ENCODE data around the gene TBX2.

The TBX2 gene

DNA sequence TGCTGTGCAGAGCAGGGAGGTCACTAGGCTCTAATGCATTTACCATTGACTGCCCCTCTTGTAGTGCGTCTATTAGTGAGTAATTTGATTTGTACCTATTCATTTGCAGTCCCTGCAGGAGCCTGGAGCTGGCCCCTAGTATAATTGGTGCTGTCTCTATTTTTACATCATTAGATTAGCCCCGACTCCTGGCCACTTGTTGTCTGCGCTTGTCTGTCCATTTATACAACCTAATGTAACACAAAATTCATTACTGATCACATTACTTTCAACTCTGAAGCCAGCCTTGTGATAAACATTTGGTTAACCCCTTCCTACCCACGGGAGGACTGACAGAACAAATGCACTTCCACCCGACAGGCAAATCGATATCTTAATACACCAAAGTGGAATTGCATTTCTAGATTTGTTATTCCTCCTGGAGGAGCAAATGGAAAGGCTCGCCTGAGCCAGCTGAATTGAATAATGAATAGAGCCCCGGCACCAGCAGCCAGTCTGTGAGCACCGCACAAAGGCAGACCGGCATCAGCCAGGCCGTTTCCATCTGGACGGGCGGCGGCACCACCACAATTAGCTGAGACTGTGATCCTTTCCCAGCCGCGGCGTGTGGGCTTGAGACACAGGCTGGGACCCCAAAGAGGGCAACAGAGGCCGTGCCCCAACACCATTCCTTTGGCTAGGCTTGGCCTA lies 18.7 kb upstream of the TBX2 start:
- DNase-seq (ENCODE audit: low read depth), result no peak
- no peak overlapping the region for H3K4me3 ChIP-seq (ENCODE audit: low read length)
- TF ChIP-seq, protein P1, sequence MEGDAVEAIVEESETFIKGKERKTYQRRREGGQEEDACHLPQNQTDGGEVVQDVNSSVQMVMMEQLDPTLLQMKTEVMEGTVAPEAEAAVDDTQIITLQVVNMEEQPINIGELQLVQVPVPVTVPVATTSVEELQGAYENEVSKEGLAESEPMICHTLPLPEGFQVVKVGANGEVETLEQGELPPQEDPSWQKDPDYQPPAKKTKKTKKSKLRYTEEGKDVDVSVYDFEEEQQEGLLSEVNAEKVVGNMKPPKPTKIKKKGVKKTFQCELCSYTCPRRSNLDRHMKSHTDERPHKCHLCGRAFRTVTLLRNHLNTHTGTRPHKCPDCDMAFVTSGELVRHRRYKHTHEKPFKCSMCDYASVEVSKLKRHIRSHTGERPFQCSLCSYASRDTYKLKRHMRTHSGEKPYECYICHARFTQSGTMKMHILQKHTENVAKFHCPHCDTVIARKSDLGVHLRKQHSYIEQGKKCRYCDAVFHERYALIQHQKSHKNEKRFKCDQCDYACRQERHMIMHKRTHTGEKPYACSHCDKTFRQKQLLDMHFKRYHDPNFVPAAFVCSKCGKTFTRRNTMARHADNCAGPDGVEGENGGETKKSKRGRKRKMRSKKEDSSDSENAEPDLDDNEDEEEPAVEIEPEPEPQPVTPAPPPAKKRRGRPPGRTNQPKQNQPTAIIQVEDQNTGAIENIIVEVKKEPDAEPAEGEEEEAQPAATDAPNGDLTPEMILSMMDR (IDR thresholded peaks at IDR 0.05; ENCODE audit: insufficient read depth, low read depth, low read length, missing control alignments), result no peak

DNA sequence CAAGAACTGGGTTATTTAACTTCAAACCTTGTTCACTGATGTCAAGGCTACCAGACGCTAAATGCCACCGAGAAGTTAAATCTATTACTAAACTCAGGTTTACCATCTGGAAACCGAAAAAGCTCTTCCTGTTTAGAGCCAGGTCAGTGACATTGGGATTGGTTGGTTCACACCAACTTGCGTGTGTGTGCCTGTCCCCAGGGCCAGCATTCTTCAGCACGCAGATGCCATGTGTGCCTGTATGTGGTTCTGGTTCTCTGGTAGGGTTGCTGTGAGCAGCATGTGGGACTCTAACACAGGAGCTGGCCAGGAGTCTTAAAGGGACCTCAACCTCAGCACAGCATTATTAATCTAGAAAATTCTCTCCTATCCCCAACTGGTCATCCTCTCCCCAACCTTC lies 18.1 kb upstream of the TBX2 start:
- no peak for DNase-seq (ENCODE audit: low read depth)
- TF ChIP-seq, protein P1 (IDR thresholded peaks at IDR 0.05; ENCODE audit: insufficient read depth, low read depth, low read length, missing control alignments), result no peak
- no peak overlapping the region for H3K4me3 ChIP-seq (ENCODE audit: low read length)

DNA sequence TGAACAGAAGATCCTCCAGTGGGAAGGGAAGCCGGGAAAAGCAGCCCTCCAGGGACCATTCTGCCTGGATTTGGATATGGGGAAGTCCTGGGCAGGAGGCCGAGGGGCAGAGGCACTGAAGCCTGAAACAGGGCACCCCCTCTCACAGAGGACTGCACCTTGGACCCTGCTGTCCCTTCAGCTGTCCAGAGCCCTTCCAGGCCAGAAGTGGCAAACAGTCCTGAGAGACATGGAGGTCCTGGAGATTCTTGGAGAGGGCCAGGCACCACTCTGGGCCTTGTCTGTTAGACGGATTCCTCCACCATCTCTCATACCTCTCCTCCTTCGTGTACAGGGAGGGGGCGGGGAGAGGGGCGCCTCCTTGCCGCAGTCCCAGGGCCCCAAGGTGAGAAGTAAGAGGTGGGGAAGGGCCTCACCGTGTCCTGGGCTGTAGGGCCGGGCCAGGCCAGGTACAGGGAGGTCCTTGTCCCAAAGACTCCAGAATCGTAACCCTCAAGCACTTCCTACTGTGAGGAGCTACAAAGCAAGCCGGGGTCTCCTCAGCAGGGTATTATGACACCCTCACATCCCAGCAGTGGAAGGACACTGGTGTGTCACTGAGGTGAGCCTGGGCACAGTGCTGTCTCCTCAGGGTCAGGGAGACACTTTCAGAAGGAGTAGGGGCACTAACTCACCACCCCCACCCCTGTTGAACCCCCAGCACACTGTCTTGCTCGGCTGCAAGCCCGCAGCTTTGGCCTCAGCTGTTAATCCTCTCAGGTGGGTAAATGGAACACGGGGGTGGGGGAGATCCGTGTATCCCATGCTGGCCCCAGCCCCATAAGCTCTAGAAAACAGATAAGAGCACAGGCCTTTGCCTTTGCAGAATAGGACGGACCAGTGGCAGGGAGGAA lies 16.6 kb upstream of the TBX2 start:
- DNase-seq (ENCODE audit: low read depth), result no peak
- TF ChIP-seq, protein P1 (IDR thresholded peaks at IDR 0.05; ENCODE audit: insufficient read depth, low read depth, low read length, missing control alignments), result no peak

DNA sequence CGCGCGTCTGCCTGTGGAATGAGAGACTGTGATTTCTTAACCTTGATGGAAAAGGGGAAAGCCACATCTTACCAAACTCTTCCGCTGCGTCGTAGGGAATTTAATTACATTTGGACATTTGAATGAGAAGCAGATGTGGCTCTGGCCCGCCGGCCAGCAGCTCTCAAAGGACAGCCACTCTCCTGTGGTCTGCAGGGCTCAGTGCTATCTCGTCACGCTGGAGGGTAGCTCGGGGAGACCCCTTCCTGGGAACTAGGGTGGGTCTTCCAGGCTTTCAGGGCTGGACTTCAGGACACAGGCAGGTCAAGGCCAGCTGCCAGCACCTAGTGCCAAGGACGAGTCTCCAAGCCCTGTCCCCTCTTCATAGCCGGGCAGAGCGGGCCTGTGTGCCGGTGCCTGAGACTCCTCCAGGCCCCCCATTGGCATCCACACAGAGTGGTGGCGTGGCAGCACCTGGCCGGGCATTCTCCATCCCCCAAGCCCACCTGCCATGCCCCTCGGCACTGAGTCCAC lies 15.9 kb upstream of the TBX2 start:
- DNase-seq (ENCODE audit: low read depth), result no peak
- TF ChIP-seq, protein P1 (IDR thresholded peaks at IDR 0.05; ENCODE audit: insufficient read depth, low read depth, low read length, missing control alignments), result no peak
- no peak overlapping the region for H3K4me3 ChIP-seq (ENCODE audit: low read length)

More for the DNA sequence above, 16.6 kb upstream of the TBX2 start:
- no peak overlapping the region for H3K4me3 ChIP-seq (ENCODE audit: low read length)

DNA sequence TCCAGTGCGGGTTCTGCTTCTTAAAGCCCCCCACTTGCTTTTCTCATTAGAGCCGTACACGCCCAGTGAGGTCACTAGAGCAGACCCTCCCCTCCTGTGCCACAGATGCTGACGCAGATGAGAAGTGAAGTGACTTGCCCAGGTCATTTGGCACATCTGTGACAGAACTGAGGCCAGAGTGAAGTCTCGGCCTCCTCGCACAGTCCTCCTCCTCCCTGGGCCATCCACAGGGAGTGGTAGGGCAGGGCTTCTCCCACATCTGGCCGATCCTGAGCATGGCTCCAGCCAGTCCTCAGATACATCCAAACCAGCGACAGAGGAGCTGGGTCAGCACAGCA lies 15.3 kb upstream of the TBX2 start:
- H3K4me3 ChIP-seq (ENCODE audit: low read length), result no peak overlapping the region
- no peak for DNase-seq (ENCODE audit: low read depth)
- TF ChIP-seq, protein P1 (IDR thresholded peaks at IDR 0.05; ENCODE audit: insufficient read depth, low read depth, low read length, missing control alignments), result no peak

DNA sequence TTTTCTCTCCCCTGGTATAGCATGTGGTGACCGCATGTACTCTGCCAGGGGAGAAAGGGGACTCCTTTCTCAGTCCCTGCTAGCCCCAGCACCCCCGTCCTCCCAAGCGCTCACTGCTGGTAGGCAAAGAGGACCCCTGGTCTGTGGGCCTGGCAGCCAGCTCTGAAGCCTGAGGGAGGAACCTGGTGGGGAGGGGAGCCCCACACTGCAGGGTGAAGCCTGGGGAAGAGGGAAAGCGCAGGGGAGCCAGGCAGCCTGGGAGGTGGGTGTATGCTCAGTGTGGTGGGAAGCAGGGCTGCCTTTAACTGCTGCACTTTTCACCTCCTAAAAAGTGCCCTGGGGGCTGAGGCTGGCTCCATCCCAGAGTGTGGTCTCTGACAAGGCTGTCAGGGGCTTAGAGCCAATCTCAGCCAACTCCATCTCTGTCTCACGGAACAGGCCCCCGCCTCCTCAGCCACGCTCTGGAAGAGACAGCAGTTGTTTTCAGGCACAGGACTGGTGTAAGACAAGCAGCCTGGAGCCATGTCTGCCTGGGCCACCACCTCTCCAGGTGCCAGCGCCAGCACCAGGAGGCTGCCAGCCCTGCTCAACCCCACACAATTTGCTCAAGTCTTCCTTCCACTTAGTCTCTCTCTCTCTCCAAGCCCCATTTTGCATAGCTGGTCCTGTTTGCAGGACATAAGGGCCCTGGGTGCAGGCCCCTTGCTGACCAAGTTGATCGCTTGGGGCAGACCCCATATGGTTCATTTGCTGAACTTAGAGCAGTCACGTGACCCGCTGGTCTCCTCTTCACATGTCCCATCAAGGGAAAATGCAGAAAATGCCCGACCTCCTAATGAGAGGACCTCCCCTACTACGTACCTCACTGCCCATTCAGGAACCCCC lies 14.7 kb upstream of the TBX2 start:
- TF ChIP-seq, protein P1 (IDR thresholded peaks at IDR 0.05; ENCODE audit: insufficient read depth, low read depth, low read length, missing control alignments), result no peak
- no peak overlapping the region for H3K4me3 ChIP-seq (ENCODE audit: low read length)
- no peak for DNase-seq (ENCODE audit: low read depth)

All from epithelial cell of esophagus (primary cell).